ENCODE results near the gene CLOCK. TPM values are rescaled to one million over a fixed set of nuclear protein-coding genes. Genes with fewer than 3 reads are reported as not detected.

The CLOCK gene
- total and polyA plus RNA-seq, 12 donors, result 6.1 to 40.7 (median 31.1) TPM

- Histone ChIP-seq H3K4me1 (peaks cover 0 to 9% (median 0%) of the 10 kb centered on the region in 9 donors), H3K36me3 (peaks cover 0 to 4% (median 0%) of the 10 kb centered on the region in 9 donors), H3K27ac (no peak overlapping the region), H3K9me3 (peaks cover 0 to 6% (median 0%) of the 10 kb centered on the region in 11 donors), H3K27me3 (no peaks in the 10 kb centered on the region), H3K4me3 (no peak overlapping the region)
- 79 to 90% methylated on average over 4 of the region's 4 CpGs for WGBS, 2 donors
- no peak for ATAC-seq
- no peak for DNase-seq
- intact Hi-C loops (cut with DNase I), result no loop called here
- no peak for TF ChIP-seq CTCF (IDR thresholded peaks at IDR 0.05)
Measured at GRCh38 chr4:55524844-55525571, 21.7 kb downstream of the CLOCK start.

DNA sequence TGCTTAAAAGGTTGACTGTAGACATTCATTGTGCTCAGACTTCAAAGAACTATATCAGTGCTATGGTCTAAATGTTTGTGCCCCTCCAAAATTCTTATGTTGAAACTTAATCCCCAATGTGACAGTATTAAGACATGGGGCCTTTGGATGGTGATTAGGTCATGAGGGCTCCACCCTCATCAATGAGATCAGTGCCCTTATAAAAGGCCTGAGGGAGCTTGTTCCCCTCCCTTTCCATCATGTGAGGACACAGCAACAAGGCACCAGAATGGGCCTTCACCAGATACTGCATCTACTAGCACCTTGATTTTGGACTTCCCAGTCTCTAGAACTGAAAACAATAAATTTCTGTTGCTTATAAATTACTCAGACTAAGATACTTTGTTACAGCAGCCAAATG is 28.3 kb downstream of the CLOCK start:
- no peak for ATAC-seq
- intact Hi-C loops (cut with DNase I), result no loop called here
- no peak for TF ChIP-seq CTCF (IDR thresholded peaks at IDR 0.05)

GRCh38 chr4:55517526-55518229 is 29.0 kb downstream of the CLOCK start:
- Histone ChIP-seq H3K27ac (no peak overlapping the region), H3K27me3 (no peaks in the 10 kb centered on the region), H3K4me3 (no peak overlapping the region), H3K4me1 (no peaks in the 10 kb centered on the region), H3K9me3 (peaks cover 0 to under 1% (median 0%) of the 10 kb centered on the region in 11 donors), H3K36me3 (no peaks in the 10 kb centered on the region)
- ATAC-seq (no peak), DNase-seq (no peak)
- WGBS, 2 donors, result 97 to 98% methylated on average over 2 of the region's 2 CpGs
- intact Hi-C loops (cut with DNase I), result no loop called here
- TF ChIP-seq CTCF (IDR thresholded peaks at IDR 0.05), result no peak

More for the DNA sequence above, 28.3 kb downstream of the CLOCK start:
- Histone ChIP-seq H3K36me3 (no peaks in the 10 kb centered on the region), H3K4me1 (no peaks in the 10 kb centered on the region), H3K27me3 (no peaks in the 10 kb centered on the region), H3K4me3 (no peak overlapping the region), H3K9me3 (no peaks in the 10 kb centered on the region), H3K27ac (no peak overlapping the region)
- DNase-seq, result no peak

GRCh38 chr4:55512922-55513571 is 33.7 kb downstream of the CLOCK start:
- peaks cover 0 to 8% (median 0%) of the 10 kb centered on the region in 11 donors for H3K9me3 ChIP-seq
- H3K27ac ChIP-seq, result no peak overlapping the region
- intact Hi-C loops (cut with DNase I), result no loop called here
- no peak for ATAC-seq
- H3K27me3 ChIP-seq, result no peaks in the 10 kb centered on the region
- no peak for DNase-seq
- H3K4me3 ChIP-seq, result no peak overlapping the region
- H3K36me3 ChIP-seq, result peaks cover 0 to 10% (median 0%) of the 10 kb centered on the region in 9 donors
- WGBS, 2 donors, result 97 to 100% methylated on average over 1 of the region's 1 CpG
- no peak for TF ChIP-seq CTCF (IDR thresholded peaks at IDR 0.05)
- H3K4me1 ChIP-seq, result peaks cover 0 to 7% (median 0%) of the 10 kb centered on the region in 9 donors
